K562 (cell line): ENCODE measurements around the gene DEDD2.

Experiments
- CREM ChIP-seq: IDR thresholded peaks from 2 replicates; pipeline ENCODE4 v1.6.1; 2014; ENCODE audit warnings: antibody characterized with exemption, low read depth
- CTCF ChIP-seq, 3 experiments: IDR thresholded peaks in 2 of 3; conservative IDR thresholded peaks in 1 of 3; 2 replicates each; pipeline ENCODE4 v1.5.1; 2011 to 2012; ENCODE audit warnings: low read length in 3 of 3, mild to moderate bottlenecking in 3 of 3, control low read depth in 2 of 3, improper control_type of control experiment in 1 of 3, inconsistent platforms in 1 of 3, low read depth in 1 of 3, mixed read lengths in 1 of 3, moderate library complexity in 1 of 3; ENCODE audit not compliant: insufficient read depth in 2 of 3
- FOXP1 ChIP-seq: sonication (generic); formaldehyde crosslinking; IDR thresholded peaks from 2 replicates; pipeline ENCODE4 v1.8.0; 2022; ENCODE audit warnings: mild to moderate bottlenecking, missing genetic modification reagents

GRCh38 chr19:42191330-42191729 lies 26.1 kb downstream of the DEDD2 start:
- TF ChIP-seq FOXP1 (CRISPR knock-in tag) (no peak), CTCF (IDR thresholded peaks at IDR 0.05 in 2 of 3, conservative IDR thresholded peaks at IDR 0.05 in 1 of 3; ENCODE audit: insufficient read depth in 2 of 3, low read depth in 1 of 3, low read length in 3 of 3) (no peak), CREM (no peak)
